NOMO-1 treated with dmso at 0.1 percent for 144 hours (cell line): ENCODE results near the gene RANBP17.
"Not testable (repeated sequence)": the region's sequence is repeated elsewhere in the genome, so short reads cannot be mapped to it uniquely, and the experiment has no call there.

Source experiments
- DNase-seq: peaks from one replicate; lab custom pipeline; 2025; ENCODE audit not compliant: unreplicated experiment; lab: John Stamatoyannopoulos, UW

The RANBP17 gene

GRCh38 chr5:170861917-170862766 is at the start of gene RANBP17:
Gene RANBP17 (plus strand): TSS chr5:170862018.
- DNase-seq = peak; percentile 71

- no peak for DNase-seq
Observed at GRCh38 chr5:170813231-170813630, 48.6 kb upstream of the RANBP17 start.

- DNase-seq = no peak
Observed at GRCh38 chr5:170817195-170817594, 44.6 kb upstream of the RANBP17 start.

GRCh38 chr5:170818232-170818631 is 43.6 kb upstream of the RANBP17 start:
- DNase-seq = no peak

- DNase-seq = no peak
Observed at GRCh38 chr5:170819824-170820223, 42.0 kb upstream of the RANBP17 start.

GRCh38 chr5:170821257-170821800 is 40.5 kb upstream of the RANBP17 start:
- DNase-seq = no peak

- no peak for DNase-seq
Observed at GRCh38 chr5:170826117-170826516, 35.7 kb upstream of the RANBP17 start.

GRCh38 chr5:170832241-170832640 is 29.6 kb upstream of the RANBP17 start:
- no peak for DNase-seq

- not testable (repeated sequence) for DNase-seq
Observed at GRCh38 chr5:170833981-170834380, 27.8 kb upstream of the RANBP17 start.

GRCh38 chr5:170836226-170836625 is 25.6 kb upstream of the RANBP17 start:
- DNase-seq = no peak

GRCh38 chr5:170843870-170844269 is 17.9 kb upstream of the RANBP17 start:
- no peak for DNase-seq

GRCh38 chr5:170844651-170845050 is 17.2 kb upstream of the RANBP17 start:
- DNase-seq = no peak

- DNase-seq = no peak
Observed at GRCh38 chr5:170846416-170846815, 15.4 kb upstream of the RANBP17 start.

GRCh38 chr5:170846846-170847245 is 15.0 kb upstream of the RANBP17 start:
- no peak for DNase-seq

- no peak for DNase-seq
Observed at GRCh38 chr5:170848033-170848432, 13.8 kb upstream of the RANBP17 start.

GRCh38 chr5:170849374-170849773 is 12.4 kb upstream of the RANBP17 start:
- DNase-seq = no peak

- no peak for DNase-seq
Observed at GRCh38 chr5:170854566-170854965, 7.3 kb upstream of the RANBP17 start.

- no peak for DNase-seq
Observed at GRCh38 chr5:170857066-170857465, 4.8 kb upstream of the RANBP17 start.

- no peak for DNase-seq
Observed at GRCh38 chr5:170860415-170860814, 1.4 kb upstream of the RANBP17 start.

- no peak for DNase-seq
Observed at GRCh38 chr5:170860818-170861666, 776 bp upstream of the RANBP17 start.

- no peak for DNase-seq
Observed at GRCh38 chr5:170861667-170861916, 226 bp upstream of the RANBP17 start.

GRCh38 chr5:170863646-170864045 is 1.8 kb downstream of the RANBP17 start:
- DNase-seq = no peak
